ENCODE measurements around the gene CHCHD10. TPM values are rescaled to one million over a fixed set of nuclear protein-coding genes. Genes with fewer than 3 reads are reported as not detected.

Gene CHCHD10
- total RNA-seq, 1 donor from 2014 or later = 68.8 TPM

DNA sequence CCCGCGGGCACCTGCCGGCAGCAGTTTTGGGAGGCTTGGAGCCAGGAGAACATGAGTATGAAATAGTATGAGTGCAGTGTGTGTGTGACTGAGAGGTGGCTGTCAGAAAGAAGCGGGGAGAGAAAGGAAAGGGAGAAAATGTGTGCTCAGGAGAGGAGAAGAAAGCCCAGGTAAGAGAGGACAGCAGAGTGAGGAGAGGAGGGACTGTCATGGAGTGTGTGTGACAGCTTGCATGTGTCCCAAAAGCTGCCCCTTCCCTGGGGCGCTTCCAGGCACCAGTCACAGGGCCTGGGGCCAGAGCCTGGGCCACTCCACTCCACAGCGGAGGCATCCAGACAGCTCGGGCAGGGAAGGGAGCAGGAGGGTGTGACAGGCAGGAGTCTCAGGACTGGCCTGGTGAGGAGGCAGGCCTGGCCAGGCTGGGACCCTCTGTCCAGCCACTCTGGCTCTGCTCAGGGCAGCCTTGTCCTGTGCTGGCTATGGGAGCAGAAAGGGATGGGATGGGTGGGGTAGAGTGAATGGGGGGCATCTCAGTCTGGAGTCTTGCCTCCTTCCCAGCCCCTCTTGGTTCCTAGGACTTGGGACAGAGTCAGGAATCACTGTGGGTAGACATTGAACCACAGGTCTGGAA, 5.8 kb upstream of the CHCHD10 start:
- peak overlapping the region; percentile 63 for H3K27ac Mint-ChIP-seq
- H3K36me3 Mint-ChIP-seq (ENCODE audit: low read depth) = no peaks in the 10 kb centered on the region
- H3K4me1 Mint-ChIP-seq = peaks cover 42% of the 10 kb centered on the region
- POLR2A ChIA-PET = interaction anchor here (0.9 to 11.8 kb wide), 8 partner anchors 14 to 84 kb away, joined by 3 to 229 read pairs (median 12); partner anchors contain the start of genes SLC2A11, SMARCB1, VPREB3 and ZNF70
- H3K9me3 Mint-ChIP-seq = no peaks in the 10 kb centered on the region
- CTCF ChIA-PET = interaction anchor here (1.6 kb wide), 1 partner anchor 73 kb away, joined by 5 read pairs; no protein-coding TSS in a partner anchor
- no peaks in the 10 kb centered on the region for H3K27me3 Mint-ChIP-seq
- H3K4me3 Mint-ChIP-seq = peak overlapping the region; percentile 84
- TF ChIP-seq, protein P1, sequence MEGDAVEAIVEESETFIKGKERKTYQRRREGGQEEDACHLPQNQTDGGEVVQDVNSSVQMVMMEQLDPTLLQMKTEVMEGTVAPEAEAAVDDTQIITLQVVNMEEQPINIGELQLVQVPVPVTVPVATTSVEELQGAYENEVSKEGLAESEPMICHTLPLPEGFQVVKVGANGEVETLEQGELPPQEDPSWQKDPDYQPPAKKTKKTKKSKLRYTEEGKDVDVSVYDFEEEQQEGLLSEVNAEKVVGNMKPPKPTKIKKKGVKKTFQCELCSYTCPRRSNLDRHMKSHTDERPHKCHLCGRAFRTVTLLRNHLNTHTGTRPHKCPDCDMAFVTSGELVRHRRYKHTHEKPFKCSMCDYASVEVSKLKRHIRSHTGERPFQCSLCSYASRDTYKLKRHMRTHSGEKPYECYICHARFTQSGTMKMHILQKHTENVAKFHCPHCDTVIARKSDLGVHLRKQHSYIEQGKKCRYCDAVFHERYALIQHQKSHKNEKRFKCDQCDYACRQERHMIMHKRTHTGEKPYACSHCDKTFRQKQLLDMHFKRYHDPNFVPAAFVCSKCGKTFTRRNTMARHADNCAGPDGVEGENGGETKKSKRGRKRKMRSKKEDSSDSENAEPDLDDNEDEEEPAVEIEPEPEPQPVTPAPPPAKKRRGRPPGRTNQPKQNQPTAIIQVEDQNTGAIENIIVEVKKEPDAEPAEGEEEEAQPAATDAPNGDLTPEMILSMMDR (IDR thresholded peaks at IDR 0.05) = no peak
- ATAC-seq (ENCODE audit: low read depth) (no peak), DNase-seq (no peak)
- intact Hi-C loops (cut with micrococcal nuclease) = loop anchor here (1.0 to 5.0 kb wide), 3 partner anchors 13 to 184 kb away; partner anchors contain the start of gene SMARCB1

DNA sequence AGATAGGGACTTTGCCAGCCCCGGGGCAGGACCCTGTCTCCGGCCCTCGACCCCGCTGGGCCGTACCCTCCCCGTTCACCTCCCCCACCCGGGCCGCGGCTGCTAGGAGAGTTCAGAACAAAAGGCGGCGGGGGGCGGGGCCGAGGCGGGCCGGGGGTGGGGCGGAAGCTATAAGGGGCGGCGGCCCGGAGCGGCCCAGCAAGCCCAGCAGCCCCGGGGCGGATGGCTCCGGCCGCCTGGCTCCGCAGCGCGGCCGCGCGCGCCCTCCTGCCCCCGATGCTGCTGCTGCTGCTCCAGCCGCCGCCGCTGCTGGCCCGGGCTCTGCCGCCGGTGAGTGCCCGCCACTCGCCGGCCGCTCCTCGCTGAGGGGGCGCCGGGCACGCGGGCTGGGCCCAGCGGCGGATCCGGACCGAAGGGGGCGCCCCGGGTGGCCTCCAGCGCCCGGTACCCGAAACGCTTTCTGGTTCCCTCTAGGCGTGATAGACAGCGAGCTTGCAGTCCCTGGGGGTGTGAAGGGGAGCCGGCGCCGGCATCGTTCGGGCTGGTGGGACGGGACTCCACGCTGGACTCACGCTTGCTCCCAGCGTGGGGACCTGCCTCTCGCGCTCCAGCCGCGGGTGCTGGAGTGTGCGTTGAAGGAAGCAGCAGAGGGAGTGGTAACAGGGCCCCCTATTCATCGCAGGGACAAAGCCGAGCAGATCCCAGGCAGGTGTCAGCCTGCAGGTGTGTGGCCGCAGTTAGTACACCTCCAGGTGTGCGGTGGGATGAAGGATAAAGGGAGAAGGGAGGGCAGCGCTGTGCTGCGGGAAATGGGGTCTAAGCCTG, 5.1 kb upstream of the CHCHD10 start, which contains the start of gene MMP11:
MMP11 (plus strand) TSS at position 201 of the 825 bp plus-strand sequence; CDS start at position 223, 22 bp downstream.
- H3K9me3 Mint-ChIP-seq = no peaks in the 10 kb centered on the region
- H3K27ac Mint-ChIP-seq = peak within 1 kb of the TSS; percentile 63

DNA sequence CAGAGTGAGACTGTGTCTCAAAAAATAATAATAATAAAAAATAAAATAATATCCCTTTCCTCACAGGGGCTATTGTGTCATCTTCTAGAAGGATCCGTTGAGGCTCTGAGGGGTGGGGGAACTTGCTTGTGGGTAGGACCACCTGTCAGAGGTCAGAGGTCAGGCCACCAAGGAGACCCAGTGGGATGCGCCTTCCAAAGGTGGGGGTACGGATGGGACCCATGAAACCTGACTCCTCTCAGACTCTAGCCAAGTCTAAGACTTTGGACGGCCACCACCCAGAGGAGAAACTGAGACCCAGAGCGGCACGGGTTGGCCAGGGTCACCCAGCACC, 4.5 kb upstream of the CHCHD10 start:
- TF ChIP-seq, protein P1 (IDR thresholded peaks at IDR 0.05) = no peak
- Mint-ChIP-seq H3K4me1 (peaks cover 49% of the 10 kb centered on the region), H3K36me3 (ENCODE audit: low read depth) (peaks cover 1% of the 10 kb centered on the region), H3K27me3 (no peaks in the 10 kb centered on the region), H3K4me3 (peak overlapping the region; percentile 67), H3K27ac (no peak overlapping the region), H3K9me3 (no peaks in the 10 kb centered on the region)
- ChIA-PET POLR2A (interaction anchor here (0.6 to 11.8 kb wide), 12 partner anchors 9 to 85 kb away, joined by 3 to 229 read pairs (median 4); partner anchors contain the start of genes DERL3, SLC2A11, SMARCB1 and VPREB3), CTCF (interaction anchor here (1.6 to 2.5 kb wide), 5 partner anchors 15 to 86 kb away, joined by 4 to 33 read pairs (median 5); partner anchors contain the start of gene SLC2A11)
- no peak for DNase-seq
- intact Hi-C loops (cut with micrococcal nuclease) = loop anchor here (2.0 to 5.0 kb wide), 2 partner anchors 29 to 185 kb away; no protein-coding TSS in a partner anchor
- no peak for ATAC-seq (ENCODE audit: low read depth)

More for the DNA sequence above, 5.1 kb upstream of the CHCHD10 start, which contains the start of gene MMP11:
- TF ChIP-seq, protein P1 (IDR thresholded peaks at IDR 0.05) = no peak
- peak; percentile 60 for DNase-seq
- H3K36me3 Mint-ChIP-seq (ENCODE audit: low read depth) = peaks cover 1% of the 10 kb centered on the region
- H3K4me3 Mint-ChIP-seq = peak within 1 kb of the TSS; percentile 84
- ATAC-seq (ENCODE audit: low read depth) = peak; percentile 55
- peaks cover 49% of the 10 kb centered on the region for H3K4me1 Mint-ChIP-seq
- H3K27me3 Mint-ChIP-seq = no peaks in the 10 kb centered on the region
- CTCF ChIA-PET = interaction anchor here (1.6 to 2.5 kb wide), 4 partner anchors 15 to 85 kb away, joined by 4 to 33 read pairs (median 6); partner anchors contain the start of gene SLC2A11
- intact Hi-C loops (cut with micrococcal nuclease) = loop anchor here (1.0 to 5.0 kb wide), 3 partner anchors 13 to 184 kb away; partner anchors contain the start of gene SMARCB1
- POLR2A ChIA-PET = interaction anchor here (0.6 to 11.8 kb wide), 13 partner anchors 9 to 85 kb away, joined by 3 to 229 read pairs (median 4); partner anchors contain the start of genes DERL3, SLC2A11, SMARCB1 and VPREB3

- ATAC-seq (ENCODE audit: low read depth) = no peak
- Mint-ChIP-seq H3K27ac (peak overlapping the region; percentile 30), H3K9me3 (no peaks in the 10 kb centered on the region), H3K4me1 (peaks cover 67% of the 10 kb centered on the region), H3K4me3 (peak overlapping the region; percentile 57), H3K27me3 (no peaks in the 10 kb centered on the region), H3K36me3 (ENCODE audit: low read depth) (peaks cover 11% of the 10 kb centered on the region)
- intact Hi-C loops (cut with micrococcal nuclease) = loop anchor here (5.0 to 10.0 kb wide), 3 partner anchors 52 to 227 kb away; no protein-coding TSS in a partner anchor
- ChIA-PET POLR2A (interaction anchor here (0.7 to 11.8 kb wide), 7 partner anchors 16 to 88 kb away, joined by 4 to 229 read pairs (median 5); partner anchors contain the start of genes SLC2A11, VPREB3 and ZNF70), CTCF (interaction anchor here (0.7 to 4.0 kb wide), 3 partner anchors 57 to 80 kb away, joined by 4 to 31 read pairs (median 7); no protein-coding TSS in a partner anchor)
- no peak for DNase-seq
- TF ChIP-seq, protein P1 (IDR thresholded peaks at IDR 0.05) = no peak
Observed at GRCh38 chr22:23769321-23769965, 1.7 kb upstream of the CHCHD10 start.
